ENCODE results near the gene WDR75. TPM values are rescaled to one million over a fixed set of nuclear protein-coding genes. Genes with fewer than 3 reads are reported as not detected.
"Not testable (repeated sequence)": the region's sequence is repeated elsewhere in the genome, so short reads cannot be mapped to it uniquely, and the experiment has no call there.

The WDR75 gene
- total RNA-seq, 1 donor from 2014 or later = 40.7 TPM

- H3K36me3 ChIP-seq (ENCODE audit: control insufficient read depth in 3 of 3, insufficient read depth in 3 of 3, low read length in 3 of 3) = no peaks in the 10 kb centered on the region
- H3K27ac ChIP-seq (ENCODE audit: low read depth, low read length) = peak overlapping the region; percentile 31
- peaks cover 0 to 3% (median 0%) of the 10 kb centered on the region in 3 donors for H3K4me1 ChIP-seq (ENCODE audit: control insufficient read depth in 3 of 3, insufficient read depth in 3 of 3, low read length in 3 of 3)
- H3K9ac ChIP-seq (ENCODE audit: low read depth in 1 of 3, low read length in 3 of 3) = no peak overlapping the region
- H3K9me3 ChIP-seq (ENCODE audit: control insufficient read depth in 3 of 3, low read length in 3 of 3) = no peaks in the 10 kb centered on the region
- no peak overlapping the region for H3K4me3 ChIP-seq (ENCODE audit: low read length in 3 of 3)
- H3K27me3 ChIP-seq (ENCODE audit: control insufficient read depth in 3 of 3, insufficient read depth in 3 of 3, low read length in 3 of 3) = no peaks in the 10 kb centered on the region
These were observed 29.4 kb upstream of the WDR75 start for GRCh38 chr2:189411860-189412259.

GRCh38 chr2:189412330-189412953, 28.8 kb upstream of the WDR75 start:
- no peaks in the 10 kb centered on the region for H3K27me3 ChIP-seq (ENCODE audit: control insufficient read depth in 3 of 3, insufficient read depth in 3 of 3, low read length in 3 of 3)
- no peak overlapping the region for H3K9ac ChIP-seq (ENCODE audit: low read depth in 1 of 3, low read length in 3 of 3)
- H3K36me3 ChIP-seq (ENCODE audit: control insufficient read depth in 3 of 3, insufficient read depth in 3 of 3, low read length in 3 of 3) = no peaks in the 10 kb centered on the region
- no peak overlapping the region for H3K4me3 ChIP-seq (ENCODE audit: low read length in 3 of 3)
- H3K27ac ChIP-seq (ENCODE audit: low read depth, low read length) = no peak overlapping the region
- H3K4me1 ChIP-seq (ENCODE audit: control insufficient read depth in 3 of 3, insufficient read depth in 3 of 3, low read length in 3 of 3) = peaks cover 0 to 3% (median 0%) of the 10 kb centered on the region in 3 donors
- H3K9me3 ChIP-seq (ENCODE audit: control insufficient read depth in 3 of 3, low read length in 3 of 3) = no peaks in the 10 kb centered on the region

DNA sequence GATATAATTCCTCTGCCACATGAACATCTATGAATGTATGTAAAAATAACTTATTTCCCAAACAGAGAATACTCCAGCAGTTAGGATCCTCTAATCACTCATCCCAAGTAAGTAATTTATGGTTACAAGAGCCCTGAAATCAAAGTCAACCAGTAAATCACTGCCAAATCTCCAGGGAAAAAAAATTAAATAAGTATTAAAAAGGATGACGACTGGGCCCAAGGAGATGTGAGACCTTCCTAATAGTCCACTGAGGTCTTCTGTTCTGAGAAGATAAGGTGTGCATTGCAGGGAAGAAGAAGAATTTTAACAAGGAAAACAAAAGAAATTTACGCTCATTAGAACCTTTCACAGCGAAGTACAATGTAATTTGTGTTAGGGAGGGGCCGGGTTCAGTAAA, 28.0 kb upstream of the WDR75 start:
- Histone ChIP-seq H3K9me3 (ENCODE audit: control insufficient read depth in 3 of 3, low read length in 3 of 3) (no peaks in the 10 kb centered on the region), H3K27me3 (ENCODE audit: control insufficient read depth in 3 of 3, insufficient read depth in 3 of 3, low read length in 3 of 3) (no peaks in the 10 kb centered on the region), H3K4me3 (ENCODE audit: low read length in 3 of 3) (no peak overlapping the region), H3K9ac (ENCODE audit: low read depth in 1 of 3, low read length in 3 of 3) (no peak overlapping the region), H3K27ac (ENCODE audit: low read depth, low read length) (no peak overlapping the region), H3K36me3 (ENCODE audit: control insufficient read depth in 3 of 3, insufficient read depth in 3 of 3, low read length in 3 of 3) (no peaks in the 10 kb centered on the region), H3K4me1 (ENCODE audit: control insufficient read depth in 3 of 3, insufficient read depth in 3 of 3, low read length in 3 of 3) (peaks cover 0 to 3% (median 0%) of the 10 kb centered on the region in 3 donors)

- Histone ChIP-seq H3K36me3 (ENCODE audit: control insufficient read depth in 3 of 3, insufficient read depth in 3 of 3, low read length in 3 of 3) (no peaks in the 10 kb centered on the region), H3K9ac (ENCODE audit: low read depth in 1 of 3, low read length in 3 of 3) (no peak overlapping the region), H3K4me1 (ENCODE audit: control insufficient read depth in 3 of 3, insufficient read depth in 3 of 3, low read length in 3 of 3) (no peaks in the 10 kb centered on the region), H3K27ac (ENCODE audit: low read depth, low read length) (no peak overlapping the region), H3K27me3 (ENCODE audit: control insufficient read depth in 3 of 3, insufficient read depth in 3 of 3, low read length in 3 of 3) (no peaks in the 10 kb centered on the region), H3K4me3 (ENCODE audit: low read length in 3 of 3) (no peak overlapping the region), H3K9me3 (ENCODE audit: control insufficient read depth in 3 of 3, low read length in 3 of 3) (no peaks in the 10 kb centered on the region)
These were observed 19.6 kb upstream of the WDR75 start for GRCh38 chr2:189421644-189422043.

DNA sequence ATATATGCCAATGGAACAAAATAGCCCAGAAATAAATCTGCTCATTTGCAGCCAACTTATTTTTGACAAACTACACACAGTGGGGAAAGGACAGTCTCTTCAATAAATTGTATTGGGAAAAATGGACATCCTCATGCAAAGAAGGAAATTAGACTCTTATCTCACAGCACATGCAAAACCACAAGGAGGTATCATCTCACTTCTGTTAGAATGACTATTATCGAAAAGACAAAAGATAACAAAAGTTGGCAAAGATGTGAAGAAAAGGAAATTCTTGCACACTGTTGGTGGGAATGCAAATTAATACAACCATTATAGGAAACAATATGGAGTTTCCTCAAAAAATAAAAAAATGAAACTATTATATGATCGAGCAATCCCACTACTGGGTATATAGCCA, 16.3 kb upstream of the WDR75 start:
- H3K36me3 ChIP-seq (ENCODE audit: control insufficient read depth in 3 of 3, insufficient read depth in 3 of 3, low read length in 3 of 3) = no peaks in the 10 kb centered on the region
- no peak overlapping the region for H3K9ac ChIP-seq (ENCODE audit: low read depth in 1 of 3, low read length in 3 of 3)
- H3K27me3 ChIP-seq (ENCODE audit: control insufficient read depth in 3 of 3, insufficient read depth in 3 of 3, low read length in 3 of 3) = no peaks in the 10 kb centered on the region
- H3K4me1 ChIP-seq (ENCODE audit: control insufficient read depth in 3 of 3, insufficient read depth in 3 of 3, low read length in 3 of 3) = no peaks in the 10 kb centered on the region
- no peak overlapping the region for H3K4me3 ChIP-seq (ENCODE audit: low read length in 3 of 3)
- no peak overlapping the region for H3K27ac ChIP-seq (ENCODE audit: low read depth, low read length)
- H3K9me3 ChIP-seq (ENCODE audit: control insufficient read depth in 3 of 3, low read length in 3 of 3) = no peaks in the 10 kb centered on the region

GRCh38 chr2:189425676-189426075, 15.6 kb upstream of the WDR75 start:
- no peaks in the 10 kb centered on the region for H3K4me1 ChIP-seq (ENCODE audit: control insufficient read depth in 3 of 3, insufficient read depth in 3 of 3, low read length in 3 of 3)
- no peaks in the 10 kb centered on the region for H3K9me3 ChIP-seq (ENCODE audit: control insufficient read depth in 3 of 3, low read length in 3 of 3)
- H3K27me3 ChIP-seq (ENCODE audit: control insufficient read depth in 3 of 3, insufficient read depth in 3 of 3, low read length in 3 of 3) = no peaks in the 10 kb centered on the region
- no peak overlapping the region for H3K4me3 ChIP-seq (ENCODE audit: low read length in 3 of 3)
- H3K9ac ChIP-seq (ENCODE audit: low read depth in 1 of 3, low read length in 3 of 3) = no peak overlapping the region
- no peaks in the 10 kb centered on the region for H3K36me3 ChIP-seq (ENCODE audit: control insufficient read depth in 3 of 3, insufficient read depth in 3 of 3, low read length in 3 of 3)
- H3K27ac ChIP-seq (ENCODE audit: low read depth, low read length) = no peak overlapping the region

GRCh38 chr2:189426886-189427285, 14.4 kb upstream of the WDR75 start:
- Histone ChIP-seq H3K4me3 (ENCODE audit: low read length in 3 of 3) (no peak overlapping the region), H3K4me1 (ENCODE audit: control insufficient read depth in 3 of 3, insufficient read depth in 3 of 3, low read length in 3 of 3) (no peaks in the 10 kb centered on the region), H3K36me3 (ENCODE audit: control insufficient read depth in 3 of 3, insufficient read depth in 3 of 3, low read length in 3 of 3) (no peaks in the 10 kb centered on the region), H3K9ac (ENCODE audit: low read depth in 1 of 3, low read length in 3 of 3) (no peak overlapping the region), H3K27me3 (ENCODE audit: control insufficient read depth in 3 of 3, insufficient read depth in 3 of 3, low read length in 3 of 3) (no peaks in the 10 kb centered on the region), H3K9me3 (ENCODE audit: control insufficient read depth in 3 of 3, low read length in 3 of 3) (no peaks in the 10 kb centered on the region), H3K27ac (ENCODE audit: low read depth, low read length) (no peak overlapping the region)

DNA sequence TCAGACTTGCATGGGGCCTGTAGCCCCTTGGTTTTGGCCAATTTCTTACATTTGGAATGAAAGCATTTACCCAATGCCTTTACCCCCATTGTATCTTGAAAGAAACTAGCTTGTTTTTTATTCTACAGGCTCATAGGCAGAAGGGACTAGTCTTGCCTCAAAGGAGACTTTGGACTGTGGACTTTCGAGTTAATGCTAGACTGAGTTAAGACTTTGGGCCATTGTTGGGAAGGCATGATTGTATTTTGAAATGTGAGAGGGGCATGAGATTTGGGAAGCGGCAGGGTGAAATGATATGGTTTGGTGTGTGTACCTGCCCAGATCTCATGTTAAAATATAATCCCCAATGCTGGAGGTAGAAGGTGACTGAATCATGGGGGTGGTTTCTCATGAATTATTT, 13.4 kb upstream of the WDR75 start:
- H3K9me3 ChIP-seq (ENCODE audit: control insufficient read depth in 3 of 3, low read length in 3 of 3) = no peaks in the 10 kb centered on the region
- H3K27ac ChIP-seq (ENCODE audit: low read depth, low read length) = no peak overlapping the region
- no peaks in the 10 kb centered on the region for H3K4me1 ChIP-seq (ENCODE audit: control insufficient read depth in 3 of 3, insufficient read depth in 3 of 3, low read length in 3 of 3)
- no peaks in the 10 kb centered on the region for H3K36me3 ChIP-seq (ENCODE audit: control insufficient read depth in 3 of 3, insufficient read depth in 3 of 3, low read length in 3 of 3)
- no peaks in the 10 kb centered on the region for H3K27me3 ChIP-seq (ENCODE audit: control insufficient read depth in 3 of 3, insufficient read depth in 3 of 3, low read length in 3 of 3)
- H3K4me3 ChIP-seq (ENCODE audit: low read length in 3 of 3) = no peak overlapping the region
- H3K9ac ChIP-seq (ENCODE audit: low read depth in 1 of 3, low read length in 3 of 3) = no peak overlapping the region

- not testable (repeated sequence) for H3K27ac ChIP-seq (ENCODE audit: low read depth, low read length); H3K4me1 ChIP-seq (ENCODE audit: control insufficient read depth in 3 of 3, insufficient read depth in 3 of 3, low read length in 3 of 3); H3K27me3 ChIP-seq (ENCODE audit: control insufficient read depth in 3 of 3, insufficient read depth in 3 of 3, low read length in 3 of 3); H3K36me3 ChIP-seq (ENCODE audit: control insufficient read depth in 3 of 3, insufficient read depth in 3 of 3, low read length in 3 of 3); H3K9ac ChIP-seq (ENCODE audit: low read depth in 1 of 3, low read length in 3 of 3); H3K9me3 ChIP-seq (ENCODE audit: control insufficient read depth in 3 of 3, low read length in 3 of 3); H3K4me3 ChIP-seq (ENCODE audit: low read length in 3 of 3)
These were observed 10.8 kb upstream of the WDR75 start for GRCh38 chr2:189430448-189430847.

- H3K4me1 ChIP-seq (ENCODE audit: control insufficient read depth in 3 of 3, insufficient read depth in 3 of 3, low read length in 3 of 3); H3K9me3 ChIP-seq (ENCODE audit: control insufficient read depth in 3 of 3, low read length in 3 of 3); H3K4me3 ChIP-seq (ENCODE audit: low read length in 3 of 3); H3K27me3 ChIP-seq (ENCODE audit: control insufficient read depth in 3 of 3, insufficient read depth in 3 of 3, low read length in 3 of 3); H3K27ac ChIP-seq (ENCODE audit: low read depth, low read length); H3K36me3 ChIP-seq (ENCODE audit: control insufficient read depth in 3 of 3, insufficient read depth in 3 of 3, low read length in 3 of 3); H3K9ac ChIP-seq (ENCODE audit: low read depth in 1 of 3, low read length in 3 of 3): not testable (repeated sequence)
These were observed 5.5 kb upstream of the WDR75 start for GRCh38 chr2:189435803-189436202.

All from skeletal muscle tissue (tissue), 4 donors.